NCI-H2029 treated with DMSO at 0.1 percent for 48 hours (cell line): Measurements from ENCODE around the gene KRT79.

ENCODE experiments used
- DNase-seq: peaks from one replicate; lab custom pipeline; 2025; lab: John Stamatoyannopoulos, UW

Gene KRT79

DNA sequence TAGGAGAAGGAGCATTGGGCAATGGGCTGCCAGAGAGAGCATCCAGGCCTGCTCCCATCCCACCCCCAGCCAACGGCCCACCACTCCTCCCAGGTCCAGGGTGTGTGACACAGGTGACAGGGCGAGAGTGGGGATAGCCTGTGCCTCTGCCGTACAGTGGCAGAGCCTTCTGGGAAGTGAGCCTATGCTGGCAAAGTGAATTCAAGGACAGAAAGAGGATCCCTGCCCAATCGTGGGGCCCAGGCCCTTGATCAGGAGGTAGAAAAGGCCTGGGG is 553 bp upstream of the KRT79 start:
- DNase-seq = no peak

DNA sequence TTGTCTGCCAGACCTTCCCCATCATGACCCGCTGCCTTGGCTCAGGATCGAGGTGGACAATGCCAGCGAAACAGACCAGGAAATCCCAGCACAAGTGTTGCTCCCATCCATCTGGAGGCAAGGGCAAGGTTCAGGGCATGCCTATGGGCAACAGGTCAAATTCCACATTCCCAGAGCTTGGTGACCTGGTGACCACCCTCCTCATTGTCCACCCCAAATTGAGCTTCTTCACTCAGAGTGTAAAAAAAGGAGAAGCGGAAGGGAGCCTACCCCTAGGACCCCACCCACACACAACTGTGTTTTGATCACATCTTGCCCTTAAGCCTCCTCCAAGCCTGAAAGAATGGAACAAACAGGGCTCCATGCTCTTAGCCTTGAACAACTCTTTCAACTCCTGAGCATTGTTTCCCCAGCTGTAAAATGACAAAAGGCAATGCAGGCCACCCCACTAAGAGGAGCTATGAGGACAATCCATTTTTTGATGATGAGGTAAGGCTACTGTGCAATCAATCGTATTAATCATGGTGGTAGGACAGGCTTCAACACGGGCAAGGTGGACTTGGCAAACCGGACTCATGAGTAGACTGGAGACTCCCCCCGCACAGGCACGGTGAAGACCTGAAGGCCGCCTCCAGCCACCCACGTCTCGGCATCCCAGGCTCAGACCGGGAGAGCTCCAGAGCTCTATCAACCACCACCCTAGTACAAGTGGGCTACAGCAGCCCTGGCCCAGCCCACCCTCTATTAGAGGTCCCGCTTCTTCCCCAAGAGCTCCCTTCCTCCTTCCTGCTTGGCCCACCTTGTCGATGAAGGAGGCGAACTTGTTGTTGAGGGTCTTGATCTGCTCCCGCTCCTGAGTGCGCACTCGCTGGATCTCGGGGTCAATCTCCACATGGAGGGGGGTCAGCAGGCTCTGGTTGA is 866 bp downstream of the KRT79 start:
- no peak for DNase-seq

DNA sequence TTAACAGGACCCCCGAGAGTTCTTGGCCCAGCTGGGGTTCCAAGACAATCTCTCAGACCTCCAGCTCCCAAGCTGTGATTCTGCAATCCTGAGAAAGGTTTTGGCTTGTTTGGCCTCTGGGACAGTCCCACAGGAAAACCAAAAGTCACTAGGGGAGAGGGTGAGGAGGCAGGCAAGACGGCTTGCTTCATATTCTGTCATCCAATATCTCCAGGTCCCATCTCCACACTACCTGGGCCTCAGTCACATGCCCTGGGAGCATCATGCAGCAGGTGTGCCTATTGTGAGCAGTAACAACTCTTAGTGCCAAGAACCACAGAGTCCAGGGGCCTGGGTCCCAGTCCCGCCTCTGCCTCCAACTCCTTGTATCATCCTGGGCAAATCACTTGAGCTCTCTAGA is 1.7 kb downstream of the KRT79 start:
- DNase-seq = no peak

GRCh38 chr12:52831251-52831650 is 2.9 kb downstream of the KRT79 start:
- DNase-seq = no peak

- DNase-seq = no peak
These were observed 3.9 kb downstream of the KRT79 start for GRCh38 chr12:52829986-52830770.

DNA sequence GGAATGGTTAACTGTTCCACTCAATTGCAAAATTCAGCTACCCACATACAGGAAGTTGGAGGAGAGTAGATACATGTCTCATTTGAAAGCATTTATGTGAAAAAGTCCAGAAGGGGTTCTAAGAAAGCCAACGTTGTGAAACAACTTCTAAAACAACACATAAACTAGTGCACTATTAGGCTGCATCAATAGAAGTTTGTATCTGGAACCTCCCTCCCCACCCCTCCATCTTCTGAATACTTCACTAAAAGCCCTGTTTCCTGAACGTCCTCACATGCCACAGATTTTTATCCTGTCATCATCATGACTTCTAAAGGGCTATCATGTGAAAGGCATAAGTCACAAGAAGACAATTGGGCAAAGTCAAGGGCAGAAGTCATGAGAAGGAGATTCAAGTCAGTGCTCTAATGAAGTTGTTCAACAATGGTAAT is 5.5 kb downstream of the KRT79 start:
- no peak for DNase-seq

DNA sequence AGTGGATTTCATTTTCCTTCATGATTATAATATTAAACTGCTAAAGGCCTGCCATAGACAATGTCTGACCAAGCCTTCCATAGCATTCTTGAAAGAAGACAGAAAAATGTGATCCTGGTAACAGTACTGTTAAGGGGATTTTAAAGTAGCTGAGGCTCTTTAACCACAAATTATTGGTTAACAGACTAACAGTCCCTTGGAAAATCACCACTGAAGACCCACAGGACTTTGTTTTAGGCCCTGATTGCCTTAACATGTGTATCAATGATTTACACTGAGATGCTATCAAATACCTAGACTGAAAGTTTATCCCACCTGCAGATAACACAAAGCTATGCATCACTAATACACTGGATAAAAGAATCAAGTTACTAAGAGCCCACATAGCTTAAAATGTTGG is 6.0 kb downstream of the KRT79 start:
- no peak for DNase-seq

DNA sequence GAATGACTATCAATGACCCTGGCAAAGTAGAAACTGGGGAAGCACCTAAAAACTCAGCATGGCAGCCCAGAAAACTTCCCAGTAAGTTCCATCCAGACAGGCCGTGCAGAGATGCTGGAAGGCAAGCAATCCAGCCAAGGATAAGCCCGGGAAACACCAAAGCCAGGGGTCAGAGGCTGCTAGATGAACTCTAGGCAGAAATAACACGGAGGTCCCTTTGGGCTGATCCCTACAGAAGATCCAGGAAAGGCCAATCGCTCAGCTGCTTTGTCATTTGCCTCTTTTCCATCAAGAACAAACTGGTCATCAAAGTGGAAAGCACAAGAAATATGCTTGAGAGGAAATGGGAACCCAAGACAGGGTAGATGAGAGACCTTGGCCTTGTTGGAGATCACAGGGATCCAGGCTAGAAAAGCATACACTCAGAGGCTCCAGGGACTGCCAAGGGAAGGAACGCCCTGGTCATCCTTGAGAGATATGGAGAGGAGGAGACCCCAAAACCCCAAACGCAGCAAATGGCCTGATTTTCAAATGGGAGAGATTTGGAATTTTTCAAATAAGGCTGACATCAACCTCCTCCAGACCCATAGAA is 6.5 kb downstream of the KRT79 start:
- no peak for DNase-seq

DNA sequence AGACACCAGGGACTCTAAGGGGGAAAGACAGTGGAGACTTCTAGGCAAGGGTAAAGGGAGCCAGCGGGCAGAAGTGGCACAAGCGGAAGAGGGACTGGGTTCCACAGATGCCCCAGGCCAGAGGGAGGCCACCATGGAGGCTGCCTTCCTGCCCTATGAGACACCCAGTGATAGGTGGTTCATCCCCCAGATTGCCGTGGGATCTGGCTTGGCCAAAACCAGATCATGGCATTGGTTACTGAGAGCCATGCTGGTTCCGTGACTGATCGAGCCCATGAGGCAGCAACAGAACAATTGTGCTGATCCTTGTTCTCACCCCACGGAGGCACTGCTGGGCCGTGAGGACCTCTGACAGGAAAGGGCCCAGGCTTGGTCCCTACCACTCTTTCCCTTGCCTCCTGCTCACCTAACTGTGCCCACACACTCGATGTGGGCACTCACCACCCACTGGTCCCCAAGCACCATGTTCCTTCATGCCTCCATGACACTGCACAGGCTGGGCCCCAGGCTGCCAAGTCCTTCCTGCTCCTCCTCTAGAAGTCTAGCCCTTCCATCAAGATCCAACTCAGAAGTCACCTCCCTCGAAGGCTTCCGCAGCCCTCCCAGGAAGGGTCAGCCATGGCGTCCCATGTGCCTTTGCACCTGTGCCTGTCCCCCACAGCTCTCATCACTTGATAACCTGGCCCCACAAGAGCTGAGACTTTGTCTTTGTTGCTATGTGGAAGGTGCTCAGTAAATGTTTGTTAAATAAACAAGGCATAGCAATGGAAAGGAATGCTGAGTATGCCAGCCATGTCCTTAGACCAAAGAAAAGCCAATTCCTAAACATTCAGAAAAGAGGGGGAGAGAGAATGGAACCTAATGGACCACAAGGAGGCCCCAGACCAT is 7.3 kb downstream of the KRT79 start:
- DNase-seq = no peak

- no peak for DNase-seq
These were observed 8.2 kb downstream of the KRT79 start for GRCh38 chr12:52825961-52826360.

DNA sequence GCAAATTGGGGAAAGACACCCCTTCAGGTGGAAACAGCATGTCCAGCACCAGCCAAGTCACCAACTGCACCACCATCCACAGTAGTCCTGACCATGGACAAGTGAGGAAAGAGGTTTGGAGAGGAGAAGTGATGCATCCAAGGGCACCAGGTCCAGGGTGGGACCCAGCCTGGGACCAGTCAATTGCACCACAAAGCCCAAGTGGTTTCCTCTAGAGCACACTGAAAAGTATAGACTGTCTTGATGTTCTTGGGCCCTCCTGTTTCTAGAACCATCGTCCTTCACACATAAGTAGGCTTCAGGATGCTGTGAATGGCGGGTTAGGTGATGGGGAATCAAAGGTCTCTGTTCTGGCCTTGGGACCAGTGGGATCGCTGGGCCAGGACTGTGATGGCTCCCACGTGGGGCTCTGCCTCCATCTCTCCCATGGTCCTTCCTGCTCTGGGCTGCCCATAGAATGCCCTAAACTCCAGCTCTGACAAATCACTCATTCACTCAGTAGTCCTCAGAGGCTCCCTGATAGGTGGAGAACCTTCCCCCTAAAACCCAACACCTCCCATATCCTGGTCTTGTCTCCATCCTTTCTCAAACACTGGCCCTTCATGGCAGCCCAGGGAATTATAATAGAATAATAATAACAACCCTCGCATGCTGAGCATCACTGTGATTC is 9.2 kb downstream of the KRT79 start:
- no peak for DNase-seq

DNA sequence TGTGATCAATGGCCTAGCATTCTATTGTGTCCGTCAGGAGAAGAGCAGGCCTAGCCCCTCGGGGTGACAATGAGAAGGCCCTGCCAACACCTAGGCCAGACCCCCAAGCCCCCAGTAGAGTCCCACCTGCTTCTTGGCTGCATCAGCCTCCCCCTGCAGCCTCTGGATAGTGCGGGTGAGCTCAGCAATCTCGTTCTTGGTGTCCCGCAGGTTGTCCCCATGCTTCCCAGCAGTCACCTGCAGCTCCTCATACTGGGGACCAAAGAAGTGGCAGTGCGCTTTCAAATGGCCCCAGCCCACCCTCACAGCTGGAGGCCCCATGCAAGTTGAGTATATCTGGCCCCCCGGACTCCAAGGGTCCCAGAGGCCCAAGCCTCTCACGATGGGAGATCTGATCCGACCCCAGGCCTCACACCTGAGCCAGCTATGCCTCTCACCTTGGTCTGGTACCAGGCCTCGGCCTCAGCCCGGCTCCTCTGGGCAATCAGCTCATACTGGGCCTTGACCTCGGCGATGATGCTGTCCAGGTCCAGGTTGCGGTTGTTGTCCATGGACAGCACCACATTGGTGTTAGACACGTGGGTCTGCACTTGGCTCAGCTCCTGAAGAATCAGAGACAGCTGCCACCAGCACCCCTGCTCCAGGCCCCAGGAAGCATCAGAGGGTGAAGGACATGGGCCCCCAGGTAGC is 10.2 kb downstream of the KRT79 start:
- no peak for DNase-seq

- DNase-seq = no peak
These were observed 11.2 kb downstream of the KRT79 start for GRCh38 chr12:52822771-52823510.

- DNase-seq = no peak
These were observed 12.1 kb downstream of the KRT79 start for GRCh38 chr12:52821826-52822660.

GRCh38 chr12:52821071-52821730 is 12.9 kb downstream of the KRT79 start:
- no peak for DNase-seq

DNA sequence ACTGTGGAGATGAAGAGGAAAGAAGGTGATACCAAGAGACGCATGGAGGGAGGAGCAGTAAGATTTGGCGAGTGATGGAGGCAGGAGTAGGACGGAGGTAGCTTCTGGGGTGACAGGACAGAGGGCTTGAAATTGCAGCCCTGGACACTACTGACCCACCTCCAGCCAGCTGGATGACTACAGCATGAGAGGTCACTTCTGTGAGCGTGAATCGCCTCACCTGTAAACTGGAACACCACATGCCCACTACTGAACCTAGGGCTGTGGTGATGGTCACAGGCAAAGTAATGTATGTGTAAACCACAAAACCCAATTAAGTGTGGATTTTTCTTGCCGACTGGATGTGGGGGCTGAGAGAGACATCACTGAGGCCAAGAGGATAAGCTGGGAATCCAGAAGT is 13.6 kb downstream of the KRT79 start:
- no peak for DNase-seq

- no peak for DNase-seq
These were observed 14.2 kb downstream of the KRT79 start for GRCh38 chr12:52819731-52820510.

DNA sequence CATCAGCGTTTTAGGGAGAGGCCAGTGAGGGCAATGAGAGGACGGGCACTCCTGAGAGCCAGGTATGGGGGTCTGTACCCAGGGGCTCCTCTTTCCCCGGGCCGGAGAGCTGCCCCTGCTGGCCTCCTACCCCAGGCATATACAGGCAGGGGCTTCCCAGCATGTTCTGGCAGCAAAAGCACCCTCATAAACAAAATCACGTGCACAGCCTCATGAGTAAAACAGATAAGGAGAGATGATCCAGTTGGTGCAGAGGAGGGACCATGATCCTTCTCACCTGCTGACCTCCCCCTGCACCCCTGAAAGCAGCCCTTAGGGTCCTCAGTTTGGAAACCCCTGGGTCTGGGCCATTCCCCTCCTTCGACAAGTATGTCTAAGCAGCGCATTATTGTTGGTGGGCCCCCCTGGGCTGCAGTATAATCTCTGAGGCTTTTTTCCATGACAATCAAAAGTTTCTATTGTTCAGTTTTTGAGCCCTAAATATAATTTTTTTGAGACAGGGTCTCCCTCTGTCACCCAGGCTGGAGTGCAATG is 15.2 kb downstream of the KRT79 start:
- DNase-seq = no peak
